Measurements from ENCODE around the gene C1RL. TPM values are rescaled to one million over a fixed set of nuclear protein-coding genes. Genes with fewer than 3 reads are reported as not detected.
"Not testable (repeated sequence)": the region's sequence is repeated elsewhere in the genome, so short reads cannot be mapped to it uniquely, and the experiment has no call there.

Gene C1RL
- total RNA-seq, 2 experiments from 2014 or later, result 10.3 to 11.5 TPM

- H3K9me3 Mint-ChIP-seq; H3K36me3 Mint-ChIP-seq (ENCODE audit: low read depth); intact Hi-C loops (cut with micrococcal nuclease); DNase-seq; H3K4me3 Mint-ChIP-seq; H3K27ac Mint-ChIP-seq; H3K27me3 Mint-ChIP-seq (ENCODE audit: low read depth): not testable (repeated sequence)
- CTCF ChIA-PET, result interaction anchor here (1.1 kb wide), 1 partner anchor 53 kb away, joined by 3 read pairs; no protein-coding TSS in a partner anchor
- peaks cover 11% of the 10 kb centered on the region for H3K4me1 Mint-ChIP-seq (ENCODE audit: low read depth)
Observed at GRCh38 chr12:7049973-7050372, 59.0 kb downstream of the C1RL start.

DNA sequence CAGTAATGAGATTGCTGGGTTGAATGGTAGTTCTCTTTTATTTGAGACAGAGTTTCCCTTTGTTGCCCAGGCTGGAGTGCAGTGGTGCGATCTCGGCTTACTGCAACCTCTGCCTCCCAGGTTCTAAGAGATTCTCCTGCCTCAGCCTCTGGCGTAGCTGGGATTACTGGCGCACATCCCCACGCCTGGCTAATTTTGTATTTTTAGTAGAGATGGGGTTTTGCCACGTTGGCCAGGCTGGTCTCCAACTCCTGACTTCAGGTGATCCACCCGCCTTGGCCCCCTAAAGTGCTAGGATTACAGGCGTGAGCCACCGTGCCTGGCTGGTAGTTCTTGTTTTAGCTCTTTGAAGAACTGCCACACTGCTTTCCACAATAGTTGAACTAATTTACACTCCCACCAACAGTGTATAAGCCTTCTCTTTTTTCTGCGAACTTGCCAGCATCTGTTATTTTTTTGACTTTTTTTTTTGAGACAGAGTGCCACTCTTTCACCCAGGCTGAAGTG is 59.5 kb downstream of the C1RL start:
- H3K27ac Mint-ChIP-seq; H3K27me3 Mint-ChIP-seq (ENCODE audit: low read depth); H3K36me3 Mint-ChIP-seq (ENCODE audit: low read depth); CTCF ChIA-PET; H3K9me3 Mint-ChIP-seq; H3K4me3 Mint-ChIP-seq; DNase-seq; intact Hi-C loops (cut with micrococcal nuclease): not testable (repeated sequence)
- peaks cover 11% of the 10 kb centered on the region for H3K4me1 Mint-ChIP-seq (ENCODE audit: low read depth)

DNA sequence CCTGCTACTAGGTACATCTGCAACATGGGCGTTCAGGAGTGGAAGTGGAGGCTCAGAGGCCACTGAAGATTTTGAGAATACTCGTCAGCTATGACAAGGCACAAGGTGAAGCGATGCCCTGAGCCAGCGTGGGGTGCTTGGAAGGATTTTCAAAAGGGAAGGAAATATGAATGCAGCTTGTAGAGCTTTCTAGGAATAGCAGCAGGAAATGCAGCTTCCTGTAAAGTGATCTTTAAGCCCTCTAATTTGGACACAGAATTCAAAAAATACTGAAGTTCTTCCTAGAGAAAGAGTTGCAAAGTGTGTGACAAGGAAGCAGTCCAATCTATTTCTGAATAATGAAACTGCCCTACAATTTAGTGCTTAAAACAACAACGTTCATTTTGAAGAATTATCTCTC is 61.7 kb downstream of the C1RL start:
- Mint-ChIP-seq H3K27me3 (ENCODE audit: low read depth) (no peaks in the 10 kb centered on the region), H3K4me3 (no peak overlapping the region), H3K27ac (no peak overlapping the region), H3K9me3 (no peaks in the 10 kb centered on the region), H3K36me3 (ENCODE audit: low read depth) (no peaks in the 10 kb centered on the region), H3K4me1 (ENCODE audit: low read depth) (peaks cover 11% of the 10 kb centered on the region)
- CTCF ChIA-PET, result interaction anchor here (1.8 kb wide), 1 partner anchor 46 kb away, joined by 7 read pairs; no protein-coding TSS in a partner anchor
- intact Hi-C loops (cut with micrococcal nuclease), result no loop called here
- DNase-seq, result no peak

GRCh38 chr12:7046383-7047105 is 62.5 kb downstream of the C1RL start:
- Mint-ChIP-seq H3K36me3 (ENCODE audit: low read depth) (no peaks in the 10 kb centered on the region), H3K27ac (no peak overlapping the region), H3K9me3 (no peaks in the 10 kb centered on the region), H3K4me3 (no peak overlapping the region), H3K4me1 (ENCODE audit: low read depth) (peaks cover 11% of the 10 kb centered on the region), H3K27me3 (ENCODE audit: low read depth) (no peaks in the 10 kb centered on the region)
- CTCF ChIA-PET, result no interaction called here
- intact Hi-C loops (cut with micrococcal nuclease), result no loop called here
- DNase-seq, result no peak

DNA sequence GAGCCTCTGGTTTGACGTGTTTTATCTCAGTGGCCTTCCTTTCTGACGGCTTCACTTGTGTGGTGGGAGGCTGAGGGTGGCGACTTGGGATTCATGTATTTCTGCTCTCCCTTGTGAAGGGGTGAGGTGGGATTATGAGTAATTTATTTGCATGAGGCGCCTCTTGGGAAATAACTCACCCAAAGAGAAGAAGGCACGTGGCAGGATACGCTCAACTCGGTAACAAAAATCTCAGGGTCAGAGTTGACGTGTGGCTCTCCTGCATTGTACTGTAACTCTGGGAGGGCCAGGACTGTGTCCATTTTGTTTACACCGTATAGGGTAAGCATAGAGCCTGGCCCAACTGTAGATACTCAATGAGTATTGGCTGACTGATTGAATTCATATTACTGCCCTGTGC is 63.1 kb downstream of the C1RL start:
- H3K27me3 Mint-ChIP-seq (ENCODE audit: low read depth), result no peaks in the 10 kb centered on the region

More for the DNA sequence above, 63.1 kb downstream of the C1RL start:
- CTCF ChIA-PET, result no interaction called here
- no peaks in the 10 kb centered on the region for H3K9me3 Mint-ChIP-seq
- no peak overlapping the region for H3K27ac Mint-ChIP-seq
- no peak overlapping the region for H3K4me3 Mint-ChIP-seq
- intact Hi-C loops (cut with micrococcal nuclease), result no loop called here
- no peaks in the 10 kb centered on the region for H3K36me3 Mint-ChIP-seq (ENCODE audit: low read depth)
- peaks cover 11% of the 10 kb centered on the region for H3K4me1 Mint-ChIP-seq (ENCODE audit: low read depth)
- no peak for DNase-seq

Other genes starting within 250 kb of the C1RL start
- gene TPI1, start 241.7 kb downstream of the C1RL start, total RNA-seq, result 1,000 to 10,000 TPM; 1,222 to 1,282 TPM
- 1 to 10 TPM; 2.6 to 2.8 TPM for gene SPSB2, start 235.9 kb downstream of the C1RL start, total RNA-seq
- gene LRRC23, start 204.4 kb downstream of the C1RL start, total RNA-seq, result 1 to 10 TPM; 6.3 to 6.4 TPM
- 100 to 1,000 TPM; 128 to 131 TPM for gene ENO2, start 194.6 kb downstream of the C1RL start, total RNA-seq
- gene ATN1, start 181.3 kb downstream of the C1RL start, total RNA-seq, result 10 to 100 TPM; 20.1 to 22.2 TPM
- gene RNU7-1, start 165.4 kb downstream of the C1RL start, total RNA-seq, result not detected
- gene C12orf57, start 165.2 kb downstream of the C1RL start, total RNA-seq, result 100 to 1,000 TPM; 242 to 245 TPM
- 100 to 1,000 TPM; 334 to 348 TPM for gene PTPN6, start 157.9 kb downstream of the C1RL start, total RNA-seq
- gene PHB2, start 138.6 kb downstream of the C1RL start, total RNA-seq, result 100 to 1,000 TPM; 389 to 392 TPM
- gene EMG1, start 138.3 kb downstream of the C1RL start, total RNA-seq, result 10 to 100 TPM; 89.1 to 91.9 TPM
- gene LPCAT3, start 90.7 kb downstream of the C1RL start, total RNA-seq, result 10 to 100 TPM; 22.7 to 27.2 TPM
- gene C1S, start 48.5 kb downstream of the C1RL start, total RNA-seq, result 1 to 10 TPM; 2.2 to 3.1 TPM
- gene C1R, start 16.8 kb downstream of the C1RL start, total RNA-seq, result 1 to 10 TPM; 1.4 to 1.5 TPM
- gene RBP5, start 19.7 kb upstream of the C1RL start, total RNA-seq, result under 1 TPM in 1 of 2 experiments, not detected in 1; 0.57 TPM
- 10 to 100 TPM; 18.3 to 21.8 TPM for gene CLSTN3, start 21.2 kb upstream of the C1RL start, total RNA-seq
- gene PEX5, start 80.5 kb upstream of the C1RL start, total RNA-seq, result 10 to 100 TPM; 29.7 to 30.9 TPM
- not detected for gene ACSM4, start 194.9 kb upstream of the C1RL start, total RNA-seq